ENCODE measurements around the gene PKD2L1.
A peak's percentile ranks its signal among the peaks of the same experiment; 100 is the strongest.

Gene PKD2L1

GRCh38 chr10:100328198-100328597, 1.8 kb downstream of the PKD2L1 start:
- DNase-seq (ENCODE audit: low read depth in 2 of 2): no peak
- H3K4me3 ChIP-seq (replicated peaks in 1 of 2; ENCODE audit: low read depth in 2 of 2, low read length in 2 of 2): no peak overlapping the region
- no peak for TF ChIP-seq CTCF (IDR thresholded peaks at IDR 0.05; ENCODE audit: low read depth, low read length)

GRCh38 chr10:100327718-100328009, 2.4 kb downstream of the PKD2L1 start:
- no peak overlapping the region for H3K4me3 ChIP-seq (replicated peaks in 1 of 2; ENCODE audit: low read depth in 2 of 2, low read length in 2 of 2)
- TF ChIP-seq CTCF (IDR thresholded peaks at IDR 0.05; ENCODE audit: low read depth, low read length): no peak

GRCh38 chr10:100327007-100327717, 2.9 kb downstream of the PKD2L1 start:
- no peak overlapping the region for H3K4me3 ChIP-seq (replicated peaks in 1 of 2; ENCODE audit: low read depth in 2 of 2, low read length in 2 of 2)
- peak in 1 of 2 donors; percentile 38 for DNase-seq (ENCODE audit: low read depth in 2 of 2)

More at GRCh38 chr10:100327718-100328009, 2.4 kb downstream of the PKD2L1 start:
- no peak for DNase-seq (ENCODE audit: low read depth in 2 of 2)

GRCh38 chr10:100325158-100325557, 4.9 kb downstream of the PKD2L1 start:
- no peak for DNase-seq (ENCODE audit: low read depth in 2 of 2)
- no peak overlapping the region for H3K4me3 ChIP-seq (replicated peaks in 1 of 2; ENCODE audit: low read depth in 2 of 2, low read length in 2 of 2)
- no peak for TF ChIP-seq CTCF (IDR thresholded peaks at IDR 0.05; ENCODE audit: low read depth, low read length)

More at GRCh38 chr10:100327007-100327717, 2.9 kb downstream of the PKD2L1 start:
- no peak for TF ChIP-seq CTCF (IDR thresholded peaks at IDR 0.05; ENCODE audit: low read depth, low read length)

- TF ChIP-seq CTCF (IDR thresholded peaks at IDR 0.05; ENCODE audit: low read depth, low read length): no peak
- no peak for DNase-seq (ENCODE audit: low read depth in 2 of 2)
- H3K4me3 ChIP-seq (replicated peaks in 1 of 2; ENCODE audit: low read depth in 2 of 2, low read length in 2 of 2): no peak overlapping the region
Observed at GRCh38 chr10:100319707-100320402, 10.2 kb downstream of the PKD2L1 start.

GRCh38 chr10:100318207-100318606, 11.8 kb downstream of the PKD2L1 start:
- no peak overlapping the region for H3K4me3 ChIP-seq (replicated peaks in 1 of 2; ENCODE audit: low read depth in 2 of 2, low read length in 2 of 2)
- no peak for TF ChIP-seq CTCF (IDR thresholded peaks at IDR 0.05; ENCODE audit: low read depth, low read length)
- DNase-seq (ENCODE audit: low read depth in 2 of 2): no peak
